ENCODE results near the gene SNTB2. TPM values are rescaled to one million over a fixed set of nuclear protein-coding genes. Genes with fewer than 3 reads are reported as not detected.

SNTB2 gene
- polyA plus RNA-seq, 1 of the 3 experiments (the other 2 are of a cell fraction): 13.0 TPM

- Histone ChIP-seq H3K9me2 (no peaks in the 10 kb centered on the region), H3K36me3 (replicated peaks in 1 of 2; ENCODE audit: control insufficient read depth in 1 of 2, insufficient read depth in 2 of 2, low read length in 1 of 2) (peaks cover 0 to 7% of the 10 kb centered on the region in 2 experiments), H3K79me2 (ENCODE audit: insufficient read depth) (no peaks in the 10 kb centered on the region), H3K4me3 (ENCODE audit: low read depth in 2 of 2, low read length in 1 of 2) (no peak overlapping the region), H3K27ac (ENCODE audit: low read depth in 2 of 2, low read length in 1 of 2) (peak overlapping the region in 1 of 2 experiments; percentile 35; a peak in 1 of 4 replicates), H3K9me3 (no peaks in the 10 kb centered on the region), H3K9ac (no peak overlapping the region), H3F3A (replicated peaks; ENCODE audit: insufficient read depth) (peaks cover 26% of the 10 kb centered on the region), H3K4me1 (ENCODE audit: control insufficient read depth in 1 of 2, insufficient read depth in 2 of 2, low read depth in 1 of 2, low read length in 1 of 2) (peaks cover 10 to 19% of the 10 kb centered on the region in 2 experiments; a peak in 3 of 4 replicates), H2AFZ (ENCODE audit: low read depth) (no peak overlapping the region), H3K27me3 (ENCODE audit: insufficient read depth) (no peaks in the 10 kb centered on the region), H4K20me1 (ENCODE audit: insufficient read depth) (no peaks in the 10 kb centered on the region), H3K4me2 (no peak overlapping the region)
- CTCF ChIA-PET: interaction anchor here (2.4 kb wide), 1 partner anchor 26 kb away, joined by 9 read pairs; no protein-coding TSS in a partner anchor
- POLR2A ChIA-PET: no interaction called here
- no peak for DNase-seq
- 95% methylated on average over 4 of the region's 4 CpGs for WGBS (ENCODE audit: low lambda C conversion rate)
- peak; percentile 32; the same call in 1 of the 2 replicates for TF ChIP-seq FOSL2 (IDR thresholded peaks at IDR 0.05; ENCODE audit: borderline replicate concordance, low read depth)
- TF ChIP-seq FOXM1 (IDR thresholded peaks at IDR 0.05; ENCODE audit: low read depth): no peak
- no peak for TF ChIP-seq CHD2 (IDR thresholded peaks at IDR 0.05; ENCODE audit: low read length, partially characterized antibody)
- TF ChIP-seq NRF1 (IDR thresholded peaks at IDR 0.05; ENCODE audit: low read depth, low read length): no peak
Measured at GRCh38 chr16:69176033-69176800, 10.7 kb upstream of the SNTB2 start.

- Histone ChIP-seq H3K9me2 (no peaks in the 10 kb centered on the region), H2AFZ (ENCODE audit: low read depth) (no peak overlapping the region), H3K27me3 (ENCODE audit: insufficient read depth) (no peaks in the 10 kb centered on the region), H3K27ac (ENCODE audit: low read depth in 2 of 2, low read length in 1 of 2) (peak overlapping the region; percentile 63 to 86), H3K36me3 (replicated peaks in 1 of 2; ENCODE audit: control insufficient read depth in 1 of 2, insufficient read depth in 2 of 2, low read length in 1 of 2) (no peaks in the 10 kb centered on the region), H3F3A (replicated peaks; ENCODE audit: insufficient read depth) (peaks cover 27% of the 10 kb centered on the region), H3K4me3 (ENCODE audit: low read depth in 2 of 2, low read length in 1 of 2) (no peak overlapping the region), H3K4me1 (ENCODE audit: control insufficient read depth in 1 of 2, insufficient read depth in 2 of 2, low read depth in 1 of 2, low read length in 1 of 2) (peaks cover 15 to 16% of the 10 kb centered on the region in 2 experiments), H4K20me1 (ENCODE audit: insufficient read depth) (no peaks in the 10 kb centered on the region), H3K4me2 (peak overlapping the region; percentile 36; the same call in 1 of the 2 replicates), H3K79me2 (ENCODE audit: insufficient read depth) (no peaks in the 10 kb centered on the region), H3K9ac (no peak overlapping the region), H3K9me3 (no peaks in the 10 kb centered on the region)
- peak; percentile 54 for DNase-seq
- WGBS (ENCODE audit: low lambda C conversion rate): 6% methylated on average over 6 of the region's 6 CpGs
- ChIA-PET POLR2A (interaction anchor here (0.7 to 1.4 kb wide), 3 partner anchors 9 to 39 kb away, joined by 3 to 4 read pairs (median 3); no protein-coding TSS in a partner anchor), CTCF (interaction anchor here (0.7 to 1.7 kb wide), 6 partner anchors 11 to 61 kb away, joined by 3 to 4 read pairs (median 4); no protein-coding TSS in a partner anchor)
- TF ChIP-seq RAD21 (IDR thresholded peaks at IDR 0.05; ENCODE audit: low read length): no peak
- TF ChIP-seq USF2 (IDR thresholded peaks at IDR 0.05; ENCODE audit: borderline replicate concordance, low read depth, low read length): no peak
- no peak for TF ChIP-seq MEF2A (IDR thresholded peaks at IDR 0.05; ENCODE audit: borderline replicate concordance, low read depth)
- peak; percentile 12; the same call in 1 of the 2 replicates for TF ChIP-seq FOSL2 (IDR thresholded peaks at IDR 0.05; ENCODE audit: borderline replicate concordance, low read depth)
- peak; percentile 69; the same call in 1 of the 2 replicates for TF ChIP-seq RCOR1 (IDR thresholded peaks at IDR 0.05; ENCODE audit: low read length)
- no peak; the same call in 1 of the 2 replicates for TF ChIP-seq SMC3 (IDR thresholded peaks at IDR 0.05; ENCODE audit: low read depth, low read length)
- TF ChIP-seq, protein P1, sequence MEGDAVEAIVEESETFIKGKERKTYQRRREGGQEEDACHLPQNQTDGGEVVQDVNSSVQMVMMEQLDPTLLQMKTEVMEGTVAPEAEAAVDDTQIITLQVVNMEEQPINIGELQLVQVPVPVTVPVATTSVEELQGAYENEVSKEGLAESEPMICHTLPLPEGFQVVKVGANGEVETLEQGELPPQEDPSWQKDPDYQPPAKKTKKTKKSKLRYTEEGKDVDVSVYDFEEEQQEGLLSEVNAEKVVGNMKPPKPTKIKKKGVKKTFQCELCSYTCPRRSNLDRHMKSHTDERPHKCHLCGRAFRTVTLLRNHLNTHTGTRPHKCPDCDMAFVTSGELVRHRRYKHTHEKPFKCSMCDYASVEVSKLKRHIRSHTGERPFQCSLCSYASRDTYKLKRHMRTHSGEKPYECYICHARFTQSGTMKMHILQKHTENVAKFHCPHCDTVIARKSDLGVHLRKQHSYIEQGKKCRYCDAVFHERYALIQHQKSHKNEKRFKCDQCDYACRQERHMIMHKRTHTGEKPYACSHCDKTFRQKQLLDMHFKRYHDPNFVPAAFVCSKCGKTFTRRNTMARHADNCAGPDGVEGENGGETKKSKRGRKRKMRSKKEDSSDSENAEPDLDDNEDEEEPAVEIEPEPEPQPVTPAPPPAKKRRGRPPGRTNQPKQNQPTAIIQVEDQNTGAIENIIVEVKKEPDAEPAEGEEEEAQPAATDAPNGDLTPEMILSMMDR (IDR thresholded peaks at IDR 0.05): no peak
- TF ChIP-seq CHD2 (IDR thresholded peaks at IDR 0.05; ENCODE audit: low read length, partially characterized antibody): peak; percentile 16
- TF ChIP-seq POLR2AphosphoS5 (IDR thresholded peaks at IDR 0.05; ENCODE audit: low read depth, low read length): peak; percentile 41; the same call in 1 of the 2 replicates
- no peak for TF ChIP-seq RFX5 (IDR thresholded peaks at IDR 0.05; ENCODE audit: low read length)
- TF ChIP-seq ZBTB33 (IDR thresholded peaks at IDR 0.05; ENCODE audit: borderline replicate concordance, low read depth): no peak
- peak; percentile 36; the same call in 1 of the 2 replicates for TF ChIP-seq RXRA (IDR thresholded peaks at IDR 0.05; ENCODE audit: borderline replicate concordance, low read depth)
- peak; percentile 90 for TF ChIP-seq TCF12 (IDR thresholded peaks at IDR 0.05)
- peak; percentile 47 to 69 for TF ChIP-seq EP300 (IDR thresholded peaks at IDR 0.05; ENCODE audit: borderline replicate concordance in 1 of 2, low read depth in 1 of 2, low read length in 1 of 2)
- no peak for TF ChIP-seq YY1 (IDR thresholded peaks at IDR 0.05; ENCODE audit: low read depth)
- TF ChIP-seq NRF1 (IDR thresholded peaks at IDR 0.05; ENCODE audit: low read depth, low read length): no peak
- TF ChIP-seq USF1 (IDR thresholded peaks at IDR 0.05; ENCODE audit: borderline replicate concordance, low read depth): no peak
- no peak for TF ChIP-seq FOXJ3 (CRISPR knock-in tag; IDR thresholded peaks at IDR 0.05)
Measured at GRCh38 chr16:69179328-69180010, 7.5 kb upstream of the SNTB2 start.

All from SK-N-SH (cell line).